ENCODE measurements around the gene TAS1R1. TPM values are rescaled to one million over a fixed set of nuclear protein-coding genes. Genes with fewer than 3 reads are reported as not detected.

Gene TAS1R1
- total and polyA plus RNA-seq, 10 of the 15 experiments (the other 5 are each of a cell fraction or from before 2014, with no cell fraction given): 0.03 to 0.06 (median 0.04) TPM; not detected in 7

DNA sequence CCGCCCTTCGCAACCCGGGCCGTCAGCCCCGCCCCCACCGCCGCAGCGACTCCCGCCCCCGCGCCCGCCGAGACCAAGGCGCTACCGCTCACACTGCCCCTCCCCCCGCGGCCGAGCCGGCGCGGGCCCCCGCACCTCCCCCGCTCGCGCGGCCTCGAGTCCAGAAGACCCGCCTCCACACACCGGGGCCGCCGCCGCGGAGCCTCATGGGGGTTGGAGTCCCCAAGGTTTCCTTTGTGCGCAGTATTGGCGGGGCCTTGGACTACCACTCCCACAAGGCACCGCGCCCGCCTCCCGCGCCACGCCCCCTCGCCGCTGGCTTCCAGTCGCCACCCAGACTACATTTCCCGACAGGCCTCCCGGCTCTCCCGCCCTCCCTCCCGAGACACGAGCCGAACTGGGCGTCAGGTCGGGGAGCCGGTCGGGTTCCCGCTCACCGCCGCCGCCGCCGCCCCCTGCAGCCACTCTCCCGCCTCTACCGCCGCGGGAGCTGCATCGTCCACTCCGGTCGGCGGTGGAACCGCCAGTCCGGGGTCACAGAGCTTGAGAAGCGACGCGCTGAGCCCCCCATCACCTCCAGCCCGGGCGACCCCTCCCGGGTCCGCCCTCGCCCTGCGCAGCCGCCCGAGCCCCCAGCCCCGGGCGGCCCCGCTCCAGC is 58.4 kb downstream of the TAS1R1 start, which contains the start of gene PHF13 (continued):
- TF ChIP-seq TARDBP (IDR thresholded peaks at IDR 0.05; ENCODE audit: borderline replicate concordance) (peak; percentile 81; the same call in 1 of the 2 replicates), HDGF (IDR thresholded peaks at IDR 0.05) (0 out of 2 replicates have a peak, but pooled peaks have one; percentile 68), POLR2A (IDR thresholded peaks at IDR 0.05; ENCODE audit: low read depth, low read length) (peak; percentile 71), NFXL1 (IDR thresholded peaks at IDR 0.05; ENCODE audit: borderline replicate concordance) (no peak), WRNIP1 (IDR thresholded peaks at IDR 0.05; ENCODE audit: borderline replicate concordance, low read depth, low read length) (no peak), IKZF2 (IDR thresholded peaks at IDR 0.05) (no peak), MTA2 (IDR thresholded peaks at IDR 0.05; ENCODE audit: low read depth) (no peak), CREM (IDR thresholded peaks at IDR 0.05; ENCODE audit: low read depth) (peak; percentile 88), GABPA (IDR thresholded peaks at IDR 0.05; ENCODE audit: low read depth) (0 out of 2 replicates have a peak, but pooled peaks have one; percentile 39), MXI1 (IDR thresholded peaks at IDR 0.05; ENCODE audit: low read depth, low read length) (peak; percentile 32), RBBP5 (conservative IDR thresholded peaks at IDR 0.05) (no peak), CHD1 (IDR thresholded peaks at IDR 0.05; ENCODE audit: low read depth, low read length) (no peak), NRF1 (conservative IDR thresholded peaks at IDR 0.05; ENCODE audit: low read depth, low read length) (0 out of 2 replicates have a peak, but pooled peaks have one; percentile 14), NFYA (IDR thresholded peaks at IDR 0.05; ENCODE audit: borderline replicate concordance, low read depth, low read length) (no peak), YBX1 (IDR thresholded peaks at IDR 0.05) (no peak), JUND (IDR thresholded peaks at IDR 0.05; ENCODE audit: low read depth, low read length) (no peak), MYC (IDR thresholded peaks at IDR 0.05; ENCODE audit: insufficient read depth, insufficient read length, insufficient replicate concordance, low read length, severe bottlenecking) (peak; percentile 41), RAD21 (IDR thresholded peaks at IDR 0.05; ENCODE audit: insufficient read depth, low read depth, low read length) (no peak), NBN (IDR thresholded peaks at IDR 0.05) (no peak), PAX5 (IDR thresholded peaks at IDR 0.05; ENCODE audit: borderline replicate concordance, low read depth, low read length) (no peak), TCF12 (IDR thresholded peaks at IDR 0.05; ENCODE audit: low read depth, low read length) (peak; percentile 73; the same call in 1 of the 2 replicates), ZNF622 (IDR thresholded peaks at IDR 0.05) (no peak)
- TF ChIP-seq, protein P1, sequence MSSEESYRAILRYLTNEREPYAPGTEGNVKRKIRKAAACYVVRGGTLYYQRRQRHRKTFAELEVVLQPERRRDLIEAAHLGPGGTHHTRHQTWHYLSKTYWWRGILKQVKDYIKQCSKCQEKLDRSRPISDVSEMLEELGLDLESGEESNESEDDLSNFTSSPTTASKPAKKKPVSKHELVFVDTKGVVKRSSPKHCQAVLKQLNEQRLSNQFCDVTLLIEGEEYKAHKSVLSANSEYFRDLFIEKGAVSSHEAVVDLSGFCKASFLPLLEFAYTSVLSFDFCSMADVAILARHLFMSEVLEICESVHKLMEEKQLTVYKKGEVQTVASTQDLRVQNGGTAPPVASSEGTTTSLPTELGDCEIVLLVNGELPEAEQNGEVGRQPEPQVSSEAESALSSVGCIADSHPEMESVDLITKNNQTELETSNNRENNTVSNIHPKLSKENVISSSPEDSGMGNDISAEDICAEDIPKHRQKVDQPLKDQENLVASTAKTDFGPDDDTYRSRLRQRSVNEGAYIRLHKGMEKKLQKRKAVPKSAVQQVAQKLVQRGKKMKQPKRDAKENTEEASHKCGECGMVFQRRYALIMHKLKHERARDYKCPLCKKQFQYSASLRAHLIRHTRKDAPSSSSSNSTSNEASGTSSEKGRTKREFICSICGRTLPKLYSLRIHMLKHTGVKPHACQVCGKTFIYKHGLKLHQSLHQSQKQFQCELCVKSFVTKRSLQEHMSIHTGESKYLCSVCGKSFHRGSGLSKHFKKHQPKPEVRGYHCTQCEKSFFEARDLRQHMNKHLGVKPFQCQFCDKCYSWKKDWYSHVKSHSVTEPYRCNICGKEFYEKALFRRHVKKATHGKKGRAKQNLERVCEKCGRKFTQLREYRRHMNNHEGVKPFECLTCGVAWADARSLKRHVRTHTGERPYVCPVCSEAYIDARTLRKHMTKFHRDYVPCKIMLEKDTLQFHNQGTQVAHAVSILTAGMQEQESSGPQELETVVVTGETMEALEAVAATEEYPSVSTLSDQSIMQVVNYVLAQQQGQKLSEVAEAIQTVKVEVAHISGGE (CRISPR knock-in tag; IDR thresholded peaks at IDR 0.05): no peak
- TF ChIP-seq, protein P2, sequence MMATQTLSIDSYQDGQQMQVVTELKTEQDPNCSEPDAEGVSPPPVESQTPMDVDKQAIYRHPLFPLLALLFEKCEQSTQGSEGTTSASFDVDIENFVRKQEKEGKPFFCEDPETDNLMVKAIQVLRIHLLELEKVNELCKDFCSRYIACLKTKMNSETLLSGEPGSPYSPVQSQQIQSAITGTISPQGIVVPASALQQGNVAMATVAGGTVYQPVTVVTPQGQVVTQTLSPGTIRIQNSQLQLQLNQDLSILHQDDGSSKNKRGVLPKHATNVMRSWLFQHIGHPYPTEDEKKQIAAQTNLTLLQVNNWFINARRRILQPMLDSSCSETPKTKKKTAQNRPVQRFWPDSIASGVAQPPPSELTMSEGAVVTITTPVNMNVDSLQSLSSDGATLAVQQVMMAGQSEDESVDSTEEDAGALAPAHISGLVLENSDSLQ (IDR thresholded peaks at IDR 0.05): peak; percentile 10; the same call in 1 of the 2 replicates
- TF ChIP-seq, protein P3, sequence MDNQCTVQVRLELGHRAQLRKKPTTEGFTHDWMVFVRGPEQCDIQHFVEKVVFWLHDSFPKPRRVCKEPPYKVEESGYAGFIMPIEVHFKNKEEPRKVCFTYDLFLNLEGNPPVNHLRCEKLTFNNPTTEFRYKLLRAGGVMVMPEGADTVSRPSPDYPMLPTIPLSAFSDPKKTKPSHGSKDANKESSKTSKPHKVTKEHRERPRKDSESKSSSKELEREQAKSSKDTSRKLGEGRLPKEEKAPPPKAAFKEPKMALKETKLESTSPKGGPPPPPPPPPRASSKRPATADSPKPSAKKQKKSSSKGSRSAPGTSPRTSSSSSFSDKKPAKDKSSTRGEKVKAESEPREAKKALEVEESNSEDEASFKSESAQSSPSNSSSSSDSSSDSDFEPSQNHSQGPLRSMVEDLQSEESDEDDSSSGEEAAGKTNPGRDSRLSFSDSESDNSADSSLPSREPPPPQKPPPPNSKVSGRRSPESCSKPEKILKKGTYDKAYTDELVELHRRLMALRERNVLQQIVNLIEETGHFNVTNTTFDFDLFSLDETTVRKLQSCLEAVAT (IDR thresholded peaks at IDR 0.05): no peak

Data from GM12878 (cell line).